NCI-H69 (cell line): ENCODE data around the gene DUSP14.

ENCODE experiments used
- DNase-seq: peaks from one replicate; lab custom pipeline; 2025; lab: John Stamatoyannopoulos, UW

DUSP14 gene

DNA sequence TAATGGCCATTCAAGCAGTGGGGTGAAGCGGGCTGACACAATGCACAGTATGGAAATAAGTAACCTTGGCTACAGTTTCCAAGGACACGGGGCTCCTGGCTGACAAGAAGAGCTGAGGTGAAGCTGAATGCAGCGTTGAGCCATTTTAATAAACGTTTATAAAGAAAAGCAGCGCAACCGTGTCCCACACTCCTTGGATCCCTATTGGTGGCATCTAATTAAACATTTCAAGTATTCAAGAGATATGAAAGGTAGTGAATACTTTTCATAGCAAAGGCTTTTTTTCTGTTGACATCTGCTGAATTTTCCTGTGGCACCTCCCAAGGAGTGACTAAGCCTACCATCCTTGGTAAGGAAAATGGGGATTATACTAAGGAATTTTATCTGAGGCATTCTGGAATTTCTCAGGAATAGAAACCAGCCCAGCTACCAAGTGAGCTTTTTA, 26.5 kb downstream of the DUSP14 start:
- peak; percentile 26 for DNase-seq

DNA sequence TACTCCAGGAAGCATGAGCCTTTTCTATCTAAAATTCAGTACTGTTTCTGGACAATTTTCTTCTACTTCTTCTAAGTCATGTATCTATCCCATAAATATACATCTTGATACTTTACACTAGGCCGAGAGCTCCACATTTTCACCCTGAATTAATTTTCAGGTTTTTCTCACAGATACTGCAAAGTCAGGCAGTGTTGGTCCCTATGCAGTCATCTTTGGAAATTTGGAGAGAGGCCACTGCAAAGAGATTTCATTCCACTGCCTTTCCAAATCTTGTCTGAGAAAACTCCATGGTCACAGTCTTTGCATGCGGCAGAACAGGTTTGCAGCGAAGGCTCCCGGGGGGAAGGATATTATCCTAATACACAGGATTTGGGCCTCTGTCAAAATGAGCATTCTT, 28.2 kb downstream of the DUSP14 start:
- DNase-seq, result no peak

DNA sequence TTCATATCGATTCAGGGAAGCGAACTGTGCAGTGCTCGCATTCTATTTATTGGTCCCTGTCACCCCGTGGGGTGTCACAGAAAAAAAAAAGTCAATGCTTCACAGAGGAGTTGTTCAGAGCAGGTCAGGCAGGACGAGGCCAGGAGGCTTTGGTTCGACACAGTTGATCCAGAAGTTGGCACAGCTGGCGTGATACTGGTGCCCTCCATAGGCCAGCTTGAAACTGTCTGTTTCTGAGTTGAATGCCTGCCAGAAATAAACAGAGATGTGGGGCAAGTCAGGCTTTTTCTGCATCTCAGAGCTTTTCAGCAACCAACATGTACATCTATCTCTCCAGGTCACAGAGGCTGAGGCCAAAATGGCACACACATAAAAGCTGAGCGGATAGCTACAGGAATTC, 29.1 kb downstream of the DUSP14 start:
- DNase-seq, result no peak

DNA sequence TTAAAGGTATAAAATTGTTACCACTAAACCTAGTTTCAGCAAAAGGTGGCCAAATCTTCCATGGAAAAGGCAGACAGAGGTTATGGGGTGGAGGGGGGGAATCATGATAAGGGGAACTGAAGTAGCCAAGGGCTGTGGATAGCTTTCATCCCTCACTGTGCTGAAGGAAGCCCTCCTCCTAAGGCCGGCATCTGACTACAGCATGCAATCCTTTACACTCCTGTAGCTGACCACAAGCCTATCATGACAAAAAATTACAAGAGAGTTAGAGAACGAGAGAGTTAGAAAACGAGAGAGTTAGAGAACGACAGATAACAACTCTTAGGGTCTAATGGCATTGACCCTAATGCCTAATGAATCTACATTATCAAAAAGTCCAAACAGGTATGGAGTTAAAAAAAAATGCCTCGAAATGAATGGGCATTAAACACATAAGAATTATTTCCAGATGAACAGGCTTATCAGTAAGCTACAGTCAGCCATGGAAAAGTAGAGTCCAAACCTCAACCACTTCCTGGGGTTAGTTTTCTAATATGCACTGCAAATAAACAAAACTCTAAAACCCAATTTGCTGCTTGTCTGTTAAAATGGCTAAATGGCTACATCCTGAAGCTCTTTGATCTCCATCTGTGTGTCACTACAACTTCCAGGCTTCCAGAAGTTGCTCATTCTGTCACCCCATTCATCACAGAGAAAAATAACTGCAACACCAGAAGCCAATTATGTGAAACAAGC, 29.7 kb downstream of the DUSP14 start:
- DNase-seq, result no peak

DNA sequence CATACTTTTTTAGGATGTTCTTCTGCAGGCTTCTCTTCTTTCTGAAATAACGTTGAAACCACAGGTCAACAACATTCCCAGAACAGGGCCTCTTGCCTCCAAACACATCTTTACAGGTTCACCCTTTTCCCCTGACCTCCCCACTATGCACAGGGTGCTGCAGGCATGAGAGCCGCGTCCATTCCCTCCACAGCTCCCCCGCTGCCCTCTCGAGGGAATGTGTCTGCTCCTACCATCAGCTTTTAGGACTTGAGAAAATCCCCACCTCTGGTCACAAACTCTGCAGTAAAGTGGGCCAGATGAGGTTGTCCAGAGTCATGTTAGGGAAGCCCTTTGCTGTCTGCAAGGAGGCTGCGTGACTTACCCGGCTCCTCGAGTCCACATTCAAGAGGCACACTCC, 30.5 kb downstream of the DUSP14 start:
- DNase-seq, result no peak

DNA sequence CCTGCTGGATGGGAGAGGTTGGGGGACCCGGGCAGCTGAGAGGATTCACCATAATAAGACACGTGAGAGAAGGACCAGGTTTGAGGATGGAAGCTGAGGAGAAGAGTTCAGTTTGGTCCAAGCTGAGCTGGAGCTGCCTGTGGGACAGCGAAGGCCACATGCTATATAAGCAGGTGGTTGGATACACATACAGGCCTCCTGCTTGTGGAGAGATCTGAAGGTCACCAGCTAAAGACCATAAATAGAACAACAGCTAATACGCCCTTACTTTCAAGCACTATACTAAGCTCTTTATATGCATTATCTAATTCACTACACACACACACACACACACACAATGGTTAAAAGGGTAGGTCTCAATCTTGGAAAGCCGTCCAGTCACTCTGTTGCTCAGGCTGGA, 32.1 kb downstream of the DUSP14 start:
- no peak for DNase-seq

DNA sequence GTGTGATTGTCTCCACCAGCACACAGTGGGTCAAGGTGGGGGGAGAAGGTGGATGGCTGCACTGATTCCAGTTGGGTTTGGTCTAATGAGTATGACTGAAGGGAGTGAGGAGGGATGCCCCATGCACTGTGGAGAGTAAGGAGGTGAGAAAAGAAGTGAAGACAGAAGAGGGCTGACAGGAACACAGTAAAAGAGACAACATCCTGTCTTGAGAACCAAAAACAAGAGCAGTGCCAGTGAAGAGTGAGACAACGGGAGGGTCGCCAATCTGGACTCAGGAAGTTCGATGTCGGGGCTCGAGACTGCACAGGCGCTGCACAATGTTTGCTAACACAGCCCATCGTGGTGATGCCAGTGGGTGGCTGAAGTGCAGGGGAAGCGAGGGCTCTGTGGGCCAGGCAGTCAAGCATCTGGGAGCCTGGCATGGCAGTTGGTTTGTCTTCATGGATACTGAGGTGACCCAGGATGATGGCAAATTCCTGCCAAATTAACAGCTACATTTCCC, 34.1 kb downstream of the DUSP14 start:
- no peak for DNase-seq

DNA sequence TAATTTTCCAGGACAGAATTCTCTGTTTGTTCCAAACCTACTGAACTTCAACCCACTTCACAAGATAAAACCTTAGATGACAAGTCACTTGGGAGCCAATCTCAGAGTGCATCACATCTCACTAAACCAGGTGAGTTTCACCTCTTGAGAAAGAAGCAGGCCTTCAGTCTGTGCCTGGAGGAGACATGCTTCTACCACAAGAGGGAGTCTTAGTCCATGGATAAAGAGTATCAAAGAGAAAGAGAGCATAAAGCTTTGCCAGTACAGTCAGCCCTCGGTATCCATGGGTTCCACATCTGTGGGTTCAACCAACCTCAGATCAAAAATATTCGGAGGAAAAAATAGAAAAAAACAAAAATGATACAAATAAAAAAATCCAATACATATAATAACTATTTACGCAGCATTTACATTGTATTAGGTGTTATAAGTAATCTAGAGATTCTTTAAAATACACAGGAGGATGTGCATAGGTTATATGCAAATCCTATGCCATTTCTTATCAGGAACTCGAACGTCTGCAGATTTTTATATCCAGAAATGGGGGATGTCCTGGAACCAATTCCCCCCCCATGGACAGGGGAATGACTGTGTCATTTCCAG, 37.7 kb downstream of the DUSP14 start:
- peak; percentile 70 for DNase-seq

DNA sequence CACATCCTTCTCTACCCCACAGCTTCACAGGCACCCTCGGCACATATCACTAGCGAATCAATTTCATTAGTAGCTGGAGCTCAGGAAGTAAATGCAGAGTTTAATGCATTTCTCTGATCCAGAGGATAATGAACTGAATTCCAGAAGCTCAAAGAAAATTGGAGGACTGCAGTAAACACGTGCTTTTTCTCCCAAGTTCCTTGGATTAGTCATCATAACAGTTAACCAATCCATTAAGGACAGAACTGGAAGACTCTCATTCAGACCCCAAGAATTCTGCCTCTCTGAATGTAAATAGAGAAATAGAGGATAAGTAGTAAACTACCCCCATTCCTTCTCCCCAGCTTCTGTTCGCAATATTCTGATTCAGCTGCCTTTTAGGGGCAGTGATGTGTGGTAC, 40.7 kb downstream of the DUSP14 start:
- no peak for DNase-seq

DNA sequence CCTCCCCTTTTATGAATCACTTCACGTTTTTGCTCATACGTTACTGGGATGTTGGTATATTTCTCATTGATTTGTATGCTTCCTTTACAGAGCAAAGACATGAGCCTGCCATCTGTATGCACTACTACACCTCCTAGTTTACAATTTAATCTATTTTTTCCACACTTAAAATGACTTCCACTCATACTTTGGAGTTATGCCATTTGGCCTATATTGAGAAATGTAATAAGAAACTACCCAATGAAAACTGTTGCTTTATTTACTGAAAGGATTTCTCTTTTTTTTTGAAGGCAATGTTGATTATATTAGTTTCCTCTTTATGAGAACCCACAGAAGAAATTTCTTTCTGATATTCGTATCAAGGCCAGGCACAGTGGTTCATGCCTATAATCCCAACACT, 43.1 kb downstream of the DUSP14 start:
- DNase-seq, result no peak

DNA sequence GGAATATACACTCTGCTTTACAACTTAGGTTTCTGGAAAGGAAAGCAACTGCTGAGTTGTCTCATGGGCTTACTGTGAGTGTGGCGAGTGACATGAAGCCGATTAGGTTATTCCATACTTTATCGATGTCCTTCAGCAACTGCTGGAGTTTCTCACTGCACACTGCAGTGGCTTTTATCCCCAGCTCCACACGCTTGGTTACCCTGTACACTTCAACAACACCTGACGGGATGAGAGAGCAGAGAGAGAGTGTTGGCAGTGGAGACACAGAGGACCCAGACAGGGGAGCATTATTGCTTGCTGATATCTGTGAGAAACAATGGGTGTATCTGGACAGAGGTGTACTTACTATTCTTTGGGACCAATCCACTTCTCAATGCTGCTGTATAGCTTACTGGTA, 46.2 kb downstream of the DUSP14 start:
- DNase-seq, result no peak

DNA sequence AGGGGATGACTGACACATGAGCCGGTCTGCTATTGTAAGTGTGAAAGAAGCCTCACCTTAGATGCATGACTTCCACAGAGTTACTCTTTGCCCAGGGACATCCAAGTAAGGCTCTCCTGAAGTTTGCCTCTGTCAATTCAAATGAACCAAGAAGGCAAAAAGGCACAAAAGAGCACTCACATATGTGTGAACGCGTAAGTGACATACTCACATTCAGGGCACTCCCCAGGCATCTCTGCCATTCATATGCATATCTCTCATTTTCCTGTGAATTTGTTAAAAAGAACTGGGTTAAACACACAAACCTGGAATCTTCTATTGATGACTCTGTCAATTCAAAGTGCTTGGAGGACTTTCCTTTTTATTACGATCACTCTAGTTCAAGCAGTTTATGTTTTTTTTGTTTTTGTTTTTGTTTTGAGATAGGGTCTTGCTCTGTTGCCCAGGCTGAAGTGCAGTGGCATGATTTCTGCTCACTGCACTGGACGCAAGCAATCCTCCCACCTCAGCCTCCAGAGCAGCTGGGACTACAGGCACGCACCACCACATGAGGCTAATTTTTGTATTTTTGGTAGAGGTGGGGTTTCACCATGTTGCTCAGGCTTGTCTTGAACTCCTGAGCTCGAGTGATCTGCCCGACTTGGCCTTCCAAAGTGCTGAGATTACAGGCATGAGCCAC, 49.4 kb downstream of the DUSP14 start:
- no peak for DNase-seq

DNA sequence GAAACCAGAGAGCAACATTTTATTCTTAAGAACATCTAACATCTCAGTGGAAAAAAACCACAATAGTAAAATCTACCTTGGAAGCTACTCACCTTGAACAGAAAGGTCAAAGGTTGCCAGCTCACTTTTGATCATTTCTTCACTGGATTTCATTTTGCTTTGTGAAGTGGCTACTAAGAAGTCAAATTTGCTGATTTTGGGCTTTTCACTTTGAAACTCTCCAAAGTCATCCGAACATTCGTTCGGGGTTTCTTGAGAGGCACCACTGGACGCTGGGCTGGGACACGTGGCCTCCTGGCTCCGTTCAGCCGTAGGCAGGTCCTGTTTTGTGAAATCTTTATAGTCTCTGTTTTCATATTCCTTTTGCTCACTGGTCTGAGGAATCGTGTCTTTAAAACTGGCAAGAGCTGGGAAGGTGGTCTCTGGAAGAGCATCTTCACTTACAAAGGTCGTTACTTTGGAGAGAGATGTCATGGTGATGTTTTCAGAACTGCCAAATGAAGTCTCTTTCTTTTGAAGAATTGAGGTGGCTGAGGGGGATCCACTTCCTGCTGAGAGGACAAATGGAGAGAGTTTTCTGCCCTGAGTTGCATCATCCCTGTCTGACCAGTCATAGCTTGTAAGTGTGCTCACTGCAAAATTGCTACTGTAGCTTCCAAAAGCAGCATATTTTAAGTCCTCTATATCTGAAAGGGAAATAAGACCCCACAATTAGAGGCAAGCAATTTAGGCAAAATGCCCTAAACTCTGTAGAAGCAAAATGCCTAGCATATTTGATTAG, 52.4 kb downstream of the DUSP14 start:
- no peak for DNase-seq

DNA sequence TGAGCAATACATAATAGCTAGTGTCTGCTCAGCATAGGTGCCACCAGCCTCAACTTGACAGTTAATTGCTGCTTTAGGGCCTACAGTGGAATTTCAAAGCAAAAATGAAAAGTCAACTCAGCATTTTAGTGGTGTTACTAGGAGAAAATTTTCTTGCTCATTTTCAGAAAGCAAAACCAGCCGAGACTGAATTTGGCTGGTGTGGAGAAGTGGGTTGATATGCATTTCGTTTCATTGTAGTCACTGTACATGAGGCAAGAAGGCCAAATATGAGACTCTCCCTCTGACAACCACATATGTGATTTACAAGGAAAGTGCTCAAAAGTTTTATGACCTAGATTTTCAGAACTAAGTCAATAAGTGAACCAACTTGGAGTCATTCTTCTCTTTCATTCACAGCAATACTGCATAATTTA, 54.0 kb downstream of the DUSP14 start:
- no peak for DNase-seq

DNA sequence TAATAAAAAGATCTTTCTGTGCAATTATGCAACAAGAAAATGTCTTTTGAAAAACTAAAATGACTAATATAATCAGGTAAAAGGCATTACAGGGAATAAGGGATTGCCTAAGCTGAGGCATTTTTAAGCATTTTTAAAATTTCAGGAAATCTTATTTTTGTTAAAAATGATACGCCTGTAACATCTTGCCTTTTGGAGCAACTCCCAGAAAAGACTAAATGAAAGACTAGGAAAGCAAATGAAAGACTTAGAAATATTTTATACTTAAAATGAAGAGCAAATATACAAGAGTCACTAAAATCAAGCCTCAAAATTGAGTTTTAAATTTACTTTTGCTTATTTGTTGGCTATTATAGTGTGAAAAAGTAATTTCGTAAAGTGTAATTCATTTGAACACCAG, 55.8 kb downstream of the DUSP14 start:
- DNase-seq, result no peak

DNA sequence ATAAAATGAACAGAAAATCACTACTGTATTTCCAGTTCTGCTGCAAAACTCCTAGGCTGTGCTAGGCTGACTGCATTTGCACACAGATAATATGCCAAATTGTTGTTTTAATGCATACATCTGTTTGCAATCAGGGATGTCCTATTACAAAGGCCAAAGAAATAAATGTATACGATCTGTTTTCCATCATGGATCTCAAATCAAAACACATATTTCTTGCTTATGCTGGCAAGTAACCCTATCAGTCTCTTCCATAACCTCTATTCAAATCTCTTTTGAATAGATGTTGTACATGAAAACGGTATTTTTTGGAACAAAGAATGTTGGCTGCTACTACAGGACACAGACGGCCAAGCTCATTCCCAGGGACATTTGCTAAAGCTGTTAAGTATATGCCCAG, 56.6 kb downstream of the DUSP14 start:
- no peak for DNase-seq

DNA sequence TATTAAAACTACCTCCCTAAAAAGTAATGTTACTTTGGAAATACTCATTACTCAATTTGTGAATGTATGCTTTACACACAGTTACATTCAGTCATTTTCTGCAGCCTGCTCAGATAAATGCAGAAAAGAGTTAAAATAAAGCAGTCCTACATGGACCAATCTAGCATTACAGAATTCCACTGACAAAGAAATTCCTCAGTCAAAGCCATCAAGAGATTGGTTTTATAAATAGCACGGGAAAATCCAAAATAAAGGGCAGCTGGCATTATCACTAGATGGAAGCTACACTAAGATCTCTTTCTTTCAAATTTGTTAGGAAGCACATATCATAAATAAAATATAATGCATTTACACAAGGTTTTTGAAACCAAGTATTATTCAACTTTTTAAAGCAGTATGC, 58.3 kb downstream of the DUSP14 start:
- no peak for DNase-seq

DNA sequence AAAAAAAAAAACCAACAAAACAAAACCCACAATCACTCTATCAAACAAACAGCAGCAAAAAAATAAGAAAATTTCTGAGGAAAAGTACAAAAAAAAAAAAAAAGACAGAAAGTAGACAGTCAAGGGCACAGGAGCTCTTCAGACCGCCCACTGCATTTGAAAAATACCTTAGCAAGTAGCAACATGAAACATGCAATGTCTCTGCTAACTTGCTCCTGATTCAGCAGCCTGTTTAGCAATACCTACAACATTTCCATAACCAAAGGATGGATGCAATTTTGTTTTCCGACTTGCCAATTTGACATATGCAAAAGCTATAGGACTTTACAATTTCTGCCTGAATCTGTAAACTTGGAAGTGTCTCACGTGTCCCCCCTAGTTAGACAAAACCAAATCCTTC, 62.1 kb downstream of the DUSP14 start:
- DNase-seq, result no peak

DNA sequence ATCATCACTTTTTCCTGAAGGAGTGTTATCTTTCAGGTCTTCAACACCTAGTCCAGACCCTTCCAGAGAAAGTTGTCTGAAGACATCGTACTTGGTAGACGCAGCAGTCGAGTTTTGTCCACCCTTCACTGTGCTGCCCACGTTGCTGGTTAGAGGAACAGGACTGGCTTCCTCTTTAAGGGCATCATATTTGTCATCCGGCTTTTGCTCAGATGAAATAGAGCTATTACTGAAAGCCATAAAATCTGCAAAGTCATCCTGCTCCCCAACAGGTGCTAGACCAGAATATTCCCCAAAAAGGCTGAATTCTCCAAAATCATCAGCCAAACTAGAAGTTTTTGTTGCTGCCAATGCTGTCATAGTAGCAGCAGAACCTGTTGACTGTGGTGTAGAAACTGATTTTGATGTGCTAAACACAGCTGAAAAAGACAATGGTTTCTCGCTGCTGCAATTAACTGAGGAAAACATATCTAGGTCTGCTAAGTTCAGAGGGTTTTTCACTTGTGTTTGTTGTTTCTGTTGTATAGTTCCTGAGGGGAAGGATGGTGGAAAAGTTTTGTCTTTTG, 63.8 kb downstream of the DUSP14 start:
- DNase-seq, result no peak

DNA sequence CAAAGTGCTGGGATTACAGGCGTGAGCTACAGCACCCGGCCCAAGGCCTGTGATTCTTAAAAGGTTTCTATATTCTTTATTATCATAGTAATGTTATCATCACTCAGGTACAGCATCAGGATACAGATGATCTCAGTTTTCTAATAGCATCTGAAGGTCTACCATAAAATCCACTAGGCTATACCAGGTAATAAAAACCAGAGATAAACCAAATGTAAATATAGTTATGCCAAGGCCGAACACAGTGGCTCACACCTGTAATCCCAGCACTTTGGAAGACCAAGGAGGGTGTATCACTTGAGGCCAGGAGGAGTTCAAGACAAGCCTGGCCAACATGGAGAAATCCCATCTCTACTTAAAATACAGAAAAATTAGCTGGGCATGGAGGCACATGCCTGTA, 65.7 kb downstream of the DUSP14 start:
- DNase-seq, result no peak

DNA sequence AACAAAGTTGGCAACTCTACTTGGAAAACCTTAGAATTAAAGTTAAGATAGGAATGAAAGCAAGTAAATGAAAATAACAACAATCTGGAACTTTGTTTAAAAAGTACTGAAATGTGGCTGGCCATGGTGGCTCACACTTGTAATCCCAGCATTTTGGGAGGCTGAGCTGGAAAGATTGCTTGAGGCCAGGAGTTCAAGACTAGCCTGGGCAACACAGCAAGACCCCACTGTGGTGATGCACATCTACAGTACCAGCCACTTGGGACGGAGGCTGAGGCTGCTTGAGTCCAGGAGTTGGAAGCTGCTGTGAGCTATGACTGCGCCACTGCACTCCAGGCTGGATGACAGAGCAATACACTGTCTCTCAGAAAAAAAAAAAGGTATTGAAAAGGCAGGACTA, 67.8 kb downstream of the DUSP14 start:
- no peak for DNase-seq

DNA sequence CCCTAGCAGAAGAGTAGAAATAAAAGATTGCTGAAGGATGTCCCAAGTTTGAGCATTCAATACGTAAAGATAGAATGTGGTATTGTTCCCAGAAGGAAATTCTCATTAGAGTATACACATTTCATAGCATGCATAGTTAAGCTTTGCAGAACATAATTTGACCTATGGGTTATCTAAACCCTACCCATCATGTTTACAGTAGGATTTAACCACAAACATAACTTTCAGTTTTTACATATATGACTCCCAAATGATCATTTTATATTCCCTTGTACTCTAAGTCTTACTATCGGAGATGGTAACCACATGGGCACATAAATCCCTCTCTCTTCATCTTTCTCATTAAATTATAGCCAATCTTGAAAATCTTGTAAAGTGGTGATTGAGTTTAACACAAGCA, 68.6 kb downstream of the DUSP14 start:
- no peak for DNase-seq
